Measurements from ENCODE around the gene LIMA1. TPM values are rescaled to one million over a fixed set of nuclear protein-coding genes. Genes with fewer than 3 reads are reported as not detected.

LIMA1 gene
- total and polyA plus RNA-seq, 9 of the 15 experiments (the other 6 are each of a cell fraction or from before 2014, with no cell fraction given) = 20.2 to 37.8 (median 27.3) TPM

- TF ChIP-seq CUX1 (CRISPR knock-in tag; IDR thresholded peaks at IDR 0.05) (no peak), ZNF263 (CRISPR knock-in tag; IDR thresholded peaks at IDR 0.05; ENCODE audit: borderline replicate concordance) (no peak), DIDO1 (tag; IDR thresholded peaks at IDR 0.05; ENCODE audit: low read depth) (no peak), U2AF1 (optimal IDR thresholded peaks at IDR 0.05; ENCODE audit: low read depth, low read length) (no peak), SMARCB1 (IDR thresholded peaks at IDR 0.05; ENCODE audit: insufficient read length, low read depth) (no peak), TFE3 (CRISPR knock-in tag; IDR thresholded peaks at IDR 0.05) (no peak), NR2C1 (IDR thresholded peaks at IDR 0.05) (no peak), NR2C1 (tag; IDR thresholded peaks at IDR 0.05) (no peak), ZNF764 (CRISPR knock-in tag; IDR thresholded peaks at IDR 0.05; ENCODE audit: low read depth) (no peak), BRD9 (IDR thresholded peaks at IDR 0.05; ENCODE audit: low read depth, partially characterized antibody) (peak; percentile 26), SIRT6 (IDR thresholded peaks at IDR 0.05; ENCODE audit: low read depth, low read length) (no peak), PHF21A (IDR thresholded peaks at IDR 0.05; ENCODE audit: borderline replicate concordance, low read depth) (no peak), RBM34 (IDR thresholded peaks at IDR 0.05; ENCODE audit: borderline replicate concordance, insufficient read depth, low read length) (no peak), SAFB2 (IDR thresholded peaks at IDR 0.05; ENCODE audit: borderline replicate concordance, low read depth, low read length, severe bottlenecking) (no peak), ZNF398 (CRISPR knock-in tag; IDR thresholded peaks at IDR 0.05) (no peak), ZNF589 (CRISPR knock-in tag; IDR thresholded peaks at IDR 0.05; ENCODE audit: low read depth) (no peak), BDP1 (IDR thresholded peaks at IDR 0.05; ENCODE audit: insufficient read depth, insufficient read length) (no peak), HCFC1 (IDR thresholded peaks at IDR 0.05; ENCODE audit: low read depth, low read length) (no peak), ZNF23 (CRISPR knock-in tag; IDR thresholded peaks at IDR 0.05) (no peak), HMBOX1 (IDR thresholded peaks at IDR 0.05) (no peak)
Observed at GRCh38 chr12:50222275-50222783, 61.0 kb downstream of the LIMA1 start (continued).
